ENCODE results near the gene SPINK2. TPM values are rescaled to one million over a fixed set of nuclear protein-coding genes. Genes with fewer than 3 reads are reported as not detected.

Gene SPINK2
- 0.37 TPM in 1 of 2 replicates, not detected in the other for total RNA-seq

- intact Hi-C loops (cut with micrococcal nuclease) = loop anchor here (1.0 to 5.0 kb wide), 3 partner anchors 21 to 156 kb away; partner anchors contain the start of genes NOA1, POLR2B and REST
Measured at GRCh38 chr4:56821381-56822243, at the start of gene SPINK2. SPINK2 (minus strand) TSS chr4:56821701; CDS start chr4:56821662, 39 bp downstream.

- intact Hi-C loops (cut with micrococcal nuclease) = no loop called here
Measured at GRCh38 chr4:56870946-56871345, 49.4 kb upstream of the SPINK2 start.

DNA sequence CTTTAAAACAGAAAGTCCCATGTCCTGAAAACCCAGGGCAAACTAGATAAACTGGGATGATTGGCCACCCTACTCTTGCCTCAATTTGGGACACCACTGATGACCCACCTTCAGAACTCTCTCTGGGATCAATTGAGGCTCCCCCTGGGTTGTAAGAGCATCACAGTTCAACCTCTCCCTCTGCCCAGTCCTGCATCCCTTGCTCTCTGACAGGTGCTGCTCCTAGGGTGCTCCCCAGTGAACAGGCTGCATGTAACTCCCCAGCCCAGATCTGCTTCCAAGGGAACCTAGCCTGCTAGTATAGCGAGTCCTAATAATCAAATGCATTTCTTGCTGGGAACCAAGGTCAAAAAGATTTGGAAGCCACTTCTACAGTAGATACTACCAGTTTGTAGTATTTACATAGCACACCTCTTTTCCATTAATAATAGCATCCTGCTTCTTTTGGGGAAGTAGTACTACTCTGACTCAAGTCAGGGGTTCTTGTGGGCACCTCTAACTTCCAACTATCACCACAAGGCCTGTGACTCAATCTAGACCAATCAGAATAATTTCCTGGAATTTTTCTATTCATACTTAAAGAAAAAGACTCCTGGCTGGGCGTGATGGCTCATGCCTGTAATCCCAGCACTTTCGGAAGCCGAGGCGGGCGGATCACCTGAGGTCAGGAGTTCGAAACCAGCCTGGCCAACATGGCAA, 42.1 kb upstream of the SPINK2 start:
- intact Hi-C loops (cut with micrococcal nuclease) = no loop called here

DNA sequence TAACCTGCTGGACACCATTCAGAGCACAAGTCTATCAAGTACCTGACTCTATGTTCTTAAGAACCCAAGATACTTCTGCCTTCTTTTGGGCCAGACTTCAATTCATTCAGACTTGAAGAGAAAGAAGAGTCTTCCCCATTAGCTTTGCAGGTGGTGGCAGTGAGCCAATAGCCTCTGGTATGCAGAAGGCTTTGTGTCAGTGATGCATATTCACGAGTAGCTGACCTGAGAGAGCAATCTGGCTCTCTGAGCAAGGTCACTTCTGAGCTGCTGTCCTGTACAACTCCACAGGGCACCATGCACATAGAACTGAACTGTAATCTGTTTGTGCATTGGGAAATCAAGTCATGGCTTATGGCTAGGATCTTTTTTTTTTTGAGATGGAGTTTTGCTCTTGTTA, 39.9 kb upstream of the SPINK2 start:
- intact Hi-C loops (cut with micrococcal nuclease) = no loop called here

GRCh38 chr4:56860781-56861180, 39.3 kb upstream of the SPINK2 start:
- intact Hi-C loops (cut with micrococcal nuclease) = no loop called here

- intact Hi-C loops (cut with micrococcal nuclease) = no loop called here
Measured at GRCh38 chr4:56859841-56860240, 38.3 kb upstream of the SPINK2 start.

GRCh38 chr4:56857601-56858309, 36.3 kb upstream of the SPINK2 start:
- intact Hi-C loops (cut with micrococcal nuclease) = no loop called here

GRCh38 chr4:56856656-56857055, 35.2 kb upstream of the SPINK2 start:
- intact Hi-C loops (cut with micrococcal nuclease) = no loop called here

DNA sequence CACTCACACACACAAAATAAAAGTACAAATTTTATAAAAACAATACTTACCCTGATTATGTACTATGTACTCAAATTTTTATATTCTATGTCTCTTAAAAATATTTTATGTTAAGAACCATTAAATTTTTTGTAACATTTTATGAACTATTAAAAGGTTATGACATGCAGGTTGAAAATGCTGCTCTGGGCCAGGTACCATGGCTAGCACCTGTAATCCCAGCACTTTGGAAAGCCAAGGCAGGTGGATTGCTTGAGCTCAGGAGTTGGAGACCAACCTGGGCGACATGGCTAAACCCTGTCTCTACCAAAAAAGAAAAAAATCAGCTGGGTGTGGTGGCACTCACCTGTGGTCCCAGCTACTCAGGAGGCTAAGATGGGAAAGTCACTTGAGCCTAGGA, 29.4 kb upstream of the SPINK2 start:
- intact Hi-C loops (cut with micrococcal nuclease) = no loop called here

DNA sequence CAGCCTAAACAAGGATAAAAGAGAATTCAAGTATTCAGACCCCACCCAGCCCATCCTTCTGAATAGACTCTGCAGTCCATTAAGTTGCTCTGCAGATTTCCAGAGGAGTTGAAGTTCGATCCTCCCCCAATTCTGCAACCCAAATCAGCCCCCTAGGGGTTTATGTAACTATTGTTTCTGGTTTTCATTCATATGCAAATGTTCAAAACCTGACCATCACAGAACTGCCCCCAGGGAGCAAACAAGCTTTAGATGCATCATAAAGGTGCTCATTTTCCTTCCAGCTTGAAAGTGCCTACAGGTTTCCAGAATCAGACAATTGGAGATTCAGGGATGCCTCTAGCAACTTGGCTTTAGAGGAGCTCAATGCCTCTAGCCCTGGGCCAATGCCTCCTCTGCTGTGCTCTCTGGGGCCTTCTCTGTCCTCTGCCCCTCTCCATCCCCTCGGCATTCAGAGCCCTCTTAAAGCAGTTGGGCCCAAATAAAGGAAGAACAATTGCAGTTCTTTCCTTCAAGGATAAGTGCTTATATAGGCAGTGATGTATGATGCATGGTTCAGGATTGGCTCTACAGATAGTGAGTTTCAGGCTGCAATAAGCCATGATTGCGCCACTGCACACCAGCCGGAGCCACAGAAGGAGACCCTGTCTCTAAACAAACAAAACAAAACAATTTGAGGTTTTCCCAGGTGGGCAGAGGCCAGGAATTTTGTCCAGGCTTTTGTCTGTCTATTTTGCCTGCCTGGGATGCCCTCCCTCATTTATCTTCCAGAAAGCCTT, 23.5 kb upstream of the SPINK2 start:
- intact Hi-C loops (cut with micrococcal nuclease) = no loop called here

- intact Hi-C loops (cut with micrococcal nuclease) = no loop called here
Measured at GRCh38 chr4:56843421-56843899, 22.0 kb upstream of the SPINK2 start.

DNA sequence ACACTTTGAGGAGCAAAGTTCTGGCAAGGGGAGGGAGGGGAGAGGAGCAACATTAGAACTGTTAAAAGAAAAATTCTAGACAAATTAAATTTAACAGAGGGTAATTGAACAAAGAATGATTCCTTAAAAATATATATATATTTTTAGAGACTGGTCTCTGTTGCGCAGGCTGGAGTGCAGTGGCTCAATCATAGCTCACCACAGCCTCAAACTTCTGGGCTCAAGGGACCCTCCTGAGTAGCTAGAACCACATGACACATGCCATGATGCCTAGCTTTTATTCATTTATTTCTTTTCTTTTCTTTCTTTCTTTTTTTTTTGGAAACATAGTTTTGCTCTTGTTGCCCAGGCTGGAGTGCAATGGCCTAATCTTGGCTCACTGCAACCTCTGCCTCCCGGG, 19.1 kb upstream of the SPINK2 start:
- intact Hi-C loops (cut with micrococcal nuclease) = no loop called here

- intact Hi-C loops (cut with micrococcal nuclease) = loop anchor here (1.0 kb wide), 1 partner anchor 9 kb away; no protein-coding TSS in a partner anchor
Measured at GRCh38 chr4:56828784-56829535, 7.5 kb upstream of the SPINK2 start.

- intact Hi-C loops (cut with micrococcal nuclease) = loop anchor here (5.0 kb wide), 2 partner anchors 83 to 153 kb away; partner anchors contain the start of genes NOA1, POLR2B and REST
Measured at GRCh38 chr4:56823933-56824600, 2.6 kb upstream of the SPINK2 start.

DNA sequence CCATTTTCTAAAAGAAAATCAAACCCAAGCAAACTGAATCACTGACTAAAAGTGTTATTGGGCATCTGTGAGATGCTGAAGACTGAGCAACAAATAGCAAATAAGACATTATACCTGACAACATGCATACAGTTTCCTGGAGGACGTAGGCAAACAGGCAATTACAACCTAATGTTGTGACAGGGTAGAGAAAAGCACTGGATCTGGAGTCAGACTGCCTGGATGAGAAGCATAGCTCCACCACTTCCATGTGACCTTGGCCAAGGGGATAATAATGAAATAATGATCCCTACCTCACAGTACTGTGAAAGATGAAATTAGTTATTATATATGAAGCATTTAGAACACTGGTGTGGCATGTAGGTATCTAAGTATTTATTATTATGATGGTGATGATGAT, 2.7 kb downstream of the SPINK2 start:
- intact Hi-C loops (cut with micrococcal nuclease) = loop anchor here (1.0 to 5.0 kb wide), 5 partner anchors 14 to 870 kb away; partner anchors contain the start of genes AASDH and CEP135

GRCh38 chr4:56817840-56818491, 3.5 kb downstream of the SPINK2 start:
- intact Hi-C loops (cut with micrococcal nuclease) = loop anchor here (1.0 to 5.0 kb wide), 5 partner anchors 14 to 870 kb away; partner anchors contain the start of genes AASDH and CEP135

- intact Hi-C loops (cut with micrococcal nuclease) = no loop called here
Measured at GRCh38 chr4:56806666-56807065, 14.8 kb downstream of the SPINK2 start.

DNA sequence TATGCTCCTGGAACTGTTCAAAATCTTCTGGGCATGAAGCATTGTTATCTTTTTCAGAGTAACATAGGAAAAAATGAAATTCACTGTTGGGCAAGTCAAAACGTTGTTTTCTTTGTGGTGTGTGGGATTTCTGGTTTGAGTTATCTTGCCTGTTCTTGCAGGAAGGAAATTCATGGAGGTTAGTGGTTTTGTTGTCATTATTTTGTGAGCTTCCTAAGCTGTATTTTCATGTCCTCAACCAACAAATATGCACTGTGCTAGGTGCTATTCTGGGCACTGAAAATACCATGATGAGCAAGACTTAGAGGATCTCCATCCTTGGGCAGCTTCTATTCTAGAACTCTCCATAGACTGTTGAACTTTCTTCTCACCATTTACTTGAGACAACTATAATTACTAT, 16.9 kb downstream of the SPINK2 start:
- intact Hi-C loops (cut with micrococcal nuclease) = loop anchor here (1.0 to 5.0 kb wide), 3 partner anchors 14 to 122 kb away; partner anchors contain the start of gene HOPX
